ENCODE results near the gene CTAG1A.
"Not testable (repeated sequence)": the region's sequence is repeated elsewhere in the genome, so short reads cannot be mapped to it uniquely, and the experiment has no call there.

CTAG1A gene

DNA sequence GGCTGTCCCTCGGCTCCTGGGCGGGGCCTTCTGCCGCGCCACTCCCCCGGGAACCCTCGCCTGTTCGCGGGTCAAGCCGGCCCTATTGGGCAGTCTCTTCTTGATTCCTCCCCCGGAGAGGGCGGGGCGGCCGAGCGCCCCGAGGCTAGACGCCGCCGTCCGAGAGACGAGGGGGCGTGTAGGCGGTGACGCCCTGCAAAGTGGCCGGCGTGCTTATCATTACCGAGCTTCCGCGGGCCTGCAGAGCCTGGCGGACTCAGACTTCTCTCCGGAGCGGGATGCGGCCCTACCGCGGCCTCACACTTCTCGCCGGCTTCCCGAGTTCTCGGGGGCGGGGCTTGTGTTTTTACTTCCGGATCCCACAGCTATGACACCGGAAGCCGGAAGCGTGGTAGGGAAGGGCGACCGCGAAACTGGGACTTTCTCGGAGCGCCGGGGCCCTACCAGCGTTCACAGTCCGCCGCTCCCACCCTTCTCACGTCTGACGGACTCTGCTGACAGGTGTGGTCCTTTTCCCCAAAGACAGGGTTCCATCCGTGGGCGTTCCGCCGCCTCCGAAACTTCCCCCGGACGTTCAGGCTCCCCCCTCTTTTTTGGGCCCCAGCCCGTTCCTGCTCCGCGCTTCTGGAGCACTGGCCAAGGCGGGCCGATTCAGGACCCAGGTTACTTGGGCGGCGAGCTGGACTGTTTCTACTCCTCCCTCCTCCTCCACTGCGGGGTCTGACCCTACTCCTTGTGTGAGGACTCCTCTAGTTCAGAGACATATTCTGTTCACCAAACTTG is 37.5 kb upstream of the CTAG1A start, which contains the start of gene IKBKG:
Gene IKBKG, plus strand, starts transcription at position 376 of the 783 bp plus-strand sequence. CDS start 4,383 bp downstream, outside the sequence.
- H3K4me3 ChIP-seq (ENCODE audit: low read length, poor library complexity, severe bottlenecking) = peak within 1 kb of the TSS; percentile 87
- no peaks in the 10 kb centered on the region for H3F3A ChIP-seq (ENCODE audit: low read depth)
- no peaks in the 10 kb centered on the region for H4K20me1 ChIP-seq (ENCODE audit: insufficient read depth, low read length, poor library complexity, severe bottlenecking)
- peaks cover 44% of the 10 kb centered on the region for H3K79me2 ChIP-seq (ENCODE audit: insufficient read depth, low read length)
- no peaks in the 10 kb centered on the region for H3K27me3 ChIP-seq (ENCODE audit: insufficient read depth, low read length, poor library complexity, severe bottlenecking)
- peaks cover 35% of the 10 kb centered on the region for H3K4me1 ChIP-seq (ENCODE audit: insufficient read depth, low read length, poor library complexity, severe bottlenecking)
- H2AFZ ChIP-seq (ENCODE audit: low read length) = peak within 1 kb of the TSS; percentile 78
- no peaks in the 10 kb centered on the region for H3K9me3 ChIP-seq (ENCODE audit: insufficient read depth, low read depth, low read length)
- H3K36me3 ChIP-seq (ENCODE audit: insufficient read depth, low read length) = no peaks in the 10 kb centered on the region
- H3K9me2 ChIP-seq (replicated peaks; ENCODE audit: low read depth, low read length) = no peaks in the 10 kb centered on the region
- H3K4me2 ChIP-seq (ENCODE audit: low read depth, low read length, poor library complexity, severe bottlenecking) = peak within 1 kb of the TSS; percentile 95
- H3K9ac ChIP-seq (ENCODE audit: low read depth, low read length, poor library complexity, severe bottlenecking) = peak within 1 kb of the TSS; percentile 91
- TF ChIP-seq, protein P1, sequence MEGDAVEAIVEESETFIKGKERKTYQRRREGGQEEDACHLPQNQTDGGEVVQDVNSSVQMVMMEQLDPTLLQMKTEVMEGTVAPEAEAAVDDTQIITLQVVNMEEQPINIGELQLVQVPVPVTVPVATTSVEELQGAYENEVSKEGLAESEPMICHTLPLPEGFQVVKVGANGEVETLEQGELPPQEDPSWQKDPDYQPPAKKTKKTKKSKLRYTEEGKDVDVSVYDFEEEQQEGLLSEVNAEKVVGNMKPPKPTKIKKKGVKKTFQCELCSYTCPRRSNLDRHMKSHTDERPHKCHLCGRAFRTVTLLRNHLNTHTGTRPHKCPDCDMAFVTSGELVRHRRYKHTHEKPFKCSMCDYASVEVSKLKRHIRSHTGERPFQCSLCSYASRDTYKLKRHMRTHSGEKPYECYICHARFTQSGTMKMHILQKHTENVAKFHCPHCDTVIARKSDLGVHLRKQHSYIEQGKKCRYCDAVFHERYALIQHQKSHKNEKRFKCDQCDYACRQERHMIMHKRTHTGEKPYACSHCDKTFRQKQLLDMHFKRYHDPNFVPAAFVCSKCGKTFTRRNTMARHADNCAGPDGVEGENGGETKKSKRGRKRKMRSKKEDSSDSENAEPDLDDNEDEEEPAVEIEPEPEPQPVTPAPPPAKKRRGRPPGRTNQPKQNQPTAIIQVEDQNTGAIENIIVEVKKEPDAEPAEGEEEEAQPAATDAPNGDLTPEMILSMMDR (conservative IDR thresholded peaks at IDR 0.05; ENCODE audit: low read length) = no peak
- TF ChIP-seq EZH2phosphoT487 (IDR thresholded peaks at IDR 0.05; ENCODE audit: borderline replicate concordance) = no peak

DNA sequence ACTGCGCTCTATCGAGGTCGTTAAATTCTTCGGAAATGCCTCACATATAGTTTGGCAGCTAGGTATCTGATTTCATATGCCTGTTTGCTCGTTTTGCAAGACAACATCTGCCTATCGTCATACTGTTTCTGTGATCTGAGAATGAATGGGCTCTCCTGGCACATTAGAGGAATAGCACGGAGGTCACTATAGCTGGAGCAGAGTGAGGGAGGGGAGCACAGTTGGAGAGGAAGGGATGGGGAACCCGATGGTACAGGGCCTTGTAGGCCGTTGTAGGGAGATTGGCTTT is 37.0 kb upstream of the CTAG1A start:
- no peaks in the 10 kb centered on the region for H3K9me2 ChIP-seq (replicated peaks; ENCODE audit: low read depth, low read length)
- peak overlapping the region; percentile 78; the same call in 1 of the 2 replicates for H2AFZ ChIP-seq (ENCODE audit: low read length)
- no peaks in the 10 kb centered on the region for H3F3A ChIP-seq (ENCODE audit: low read depth)
- peak overlapping the region; percentile 95 for H3K4me2 ChIP-seq (ENCODE audit: low read depth, low read length, poor library complexity, severe bottlenecking)
- TF ChIP-seq EZH2phosphoT487 (IDR thresholded peaks at IDR 0.05; ENCODE audit: borderline replicate concordance) = no peak
- TF ChIP-seq, protein P1 (conservative IDR thresholded peaks at IDR 0.05; ENCODE audit: low read length) = no peak
- peak overlapping the region; percentile 87 for H3K4me3 ChIP-seq (ENCODE audit: low read length, poor library complexity, severe bottlenecking)
- no peaks in the 10 kb centered on the region for H3K9me3 ChIP-seq (ENCODE audit: insufficient read depth, low read depth, low read length)
- H3K79me2 ChIP-seq (ENCODE audit: insufficient read depth, low read length) = peaks cover 44% of the 10 kb centered on the region
- no peaks in the 10 kb centered on the region for H4K20me1 ChIP-seq (ENCODE audit: insufficient read depth, low read length, poor library complexity, severe bottlenecking)
- H3K27me3 ChIP-seq (ENCODE audit: insufficient read depth, low read length, poor library complexity, severe bottlenecking) = no peaks in the 10 kb centered on the region
- H3K9ac ChIP-seq (ENCODE audit: low read depth, low read length, poor library complexity, severe bottlenecking) = peak overlapping the region; percentile 91
- peaks cover 30% of the 10 kb centered on the region for H3K4me1 ChIP-seq (ENCODE audit: insufficient read depth, low read length, poor library complexity, severe bottlenecking)
- H3K36me3 ChIP-seq (ENCODE audit: insufficient read depth, low read length) = no peaks in the 10 kb centered on the region

DNA sequence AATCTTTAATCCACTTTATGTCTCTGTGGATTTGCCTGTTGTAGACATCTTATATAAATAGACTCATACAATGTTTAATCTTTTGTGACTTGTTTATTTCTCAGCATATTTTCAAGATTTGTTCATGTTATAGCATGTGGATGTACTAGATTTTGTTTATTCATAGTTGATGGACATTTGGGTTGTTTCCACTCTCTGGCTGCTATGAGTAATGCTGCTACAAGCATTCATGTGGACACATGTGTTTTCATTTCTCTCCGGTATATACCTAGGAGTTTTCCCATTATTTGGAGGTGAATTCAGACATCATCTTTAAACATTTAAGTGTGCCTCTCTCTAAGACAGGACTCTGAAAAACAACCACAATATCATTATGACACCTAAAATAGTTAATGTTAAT is 35.2 kb upstream of the CTAG1A start:
- Histone ChIP-seq H3K9me3 (ENCODE audit: insufficient read depth, low read depth, low read length) (no peaks in the 10 kb centered on the region), H3F3A (ENCODE audit: low read depth) (no peaks in the 10 kb centered on the region), H3K4me1 (ENCODE audit: insufficient read depth, low read length, poor library complexity, severe bottlenecking) (peaks cover 20% of the 10 kb centered on the region), H3K9me2 (replicated peaks; ENCODE audit: low read depth, low read length) (no peaks in the 10 kb centered on the region), H3K36me3 (ENCODE audit: insufficient read depth, low read length) (peaks cover 4% of the 10 kb centered on the region; the same call in 1 of the 2 replicates), H3K9ac (ENCODE audit: low read depth, low read length, poor library complexity, severe bottlenecking) (no peak overlapping the region), H3K27me3 (ENCODE audit: insufficient read depth, low read length, poor library complexity, severe bottlenecking) (no peaks in the 10 kb centered on the region), H3K4me3 (ENCODE audit: low read length, poor library complexity, severe bottlenecking) (peak overlapping the region; percentile 25), H3K79me2 (ENCODE audit: insufficient read depth, low read length) (peaks cover 41% of the 10 kb centered on the region), H2AFZ (ENCODE audit: low read length) (no peak overlapping the region), H4K20me1 (ENCODE audit: insufficient read depth, low read length, poor library complexity, severe bottlenecking) (no peaks in the 10 kb centered on the region), H3K4me2 (ENCODE audit: low read depth, low read length, poor library complexity, severe bottlenecking) (peak overlapping the region; percentile 95)
- no peak for TF ChIP-seq EZH2phosphoT487 (IDR thresholded peaks at IDR 0.05; ENCODE audit: borderline replicate concordance)
- TF ChIP-seq, protein P1 (conservative IDR thresholded peaks at IDR 0.05; ENCODE audit: low read length) = no peak

DNA sequence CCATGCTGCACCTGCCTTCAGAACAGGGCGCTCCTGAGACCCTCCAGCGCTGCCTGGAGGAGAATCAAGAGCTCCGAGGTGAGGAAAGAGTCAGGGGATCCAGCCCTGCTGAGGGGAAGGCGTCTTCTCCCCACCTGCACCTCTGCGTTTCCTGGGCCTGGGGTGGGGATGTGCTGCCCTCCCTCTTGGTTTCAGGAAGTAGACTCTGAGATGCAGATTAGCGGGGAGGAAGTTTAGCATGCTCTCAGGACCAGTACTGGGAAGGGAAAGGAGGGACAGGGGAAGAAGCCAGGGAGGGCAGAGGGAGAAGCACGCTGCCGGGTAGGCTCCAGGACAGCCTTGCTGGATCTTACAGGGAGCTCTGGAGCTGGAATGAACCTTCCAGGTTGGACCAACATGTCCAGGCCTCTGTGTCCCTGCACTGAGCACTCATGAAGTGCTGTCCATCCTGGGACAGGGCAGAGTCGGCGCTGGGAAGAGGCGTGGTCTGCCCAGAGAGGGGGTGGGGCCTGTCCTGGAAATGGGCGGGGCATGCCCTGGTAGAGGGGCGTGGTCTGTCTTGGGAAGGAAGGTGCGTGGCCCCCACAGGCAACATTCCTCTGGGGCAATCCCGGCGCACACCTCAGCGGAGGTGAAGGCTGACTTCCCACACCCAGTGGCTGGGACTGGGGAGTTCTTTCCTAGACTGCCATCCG is 32.7 kb upstream of the CTAG1A start:
- not testable (repeated sequence) for H3K9me2 ChIP-seq (replicated peaks; ENCODE audit: low read depth, low read length); H2AFZ ChIP-seq (ENCODE audit: low read length); H3K36me3 ChIP-seq (ENCODE audit: insufficient read depth, low read length); H4K20me1 ChIP-seq (ENCODE audit: insufficient read depth, low read length, poor library complexity, severe bottlenecking); H3K4me1 ChIP-seq (ENCODE audit: insufficient read depth, low read length, poor library complexity, severe bottlenecking); H3K4me3 ChIP-seq (ENCODE audit: low read length, poor library complexity, severe bottlenecking); H3K27me3 ChIP-seq (ENCODE audit: insufficient read depth, low read length, poor library complexity, severe bottlenecking); H3K4me2 ChIP-seq (ENCODE audit: low read depth, low read length, poor library complexity, severe bottlenecking); H3K9ac ChIP-seq (ENCODE audit: low read depth, low read length, poor library complexity, severe bottlenecking); H3K9me3 ChIP-seq (ENCODE audit: insufficient read depth, low read depth, low read length); H3F3A ChIP-seq (ENCODE audit: low read depth)
- peaks cover 27% of the 10 kb centered on the region for H3K79me2 ChIP-seq (ENCODE audit: insufficient read depth, low read length)

DNA sequence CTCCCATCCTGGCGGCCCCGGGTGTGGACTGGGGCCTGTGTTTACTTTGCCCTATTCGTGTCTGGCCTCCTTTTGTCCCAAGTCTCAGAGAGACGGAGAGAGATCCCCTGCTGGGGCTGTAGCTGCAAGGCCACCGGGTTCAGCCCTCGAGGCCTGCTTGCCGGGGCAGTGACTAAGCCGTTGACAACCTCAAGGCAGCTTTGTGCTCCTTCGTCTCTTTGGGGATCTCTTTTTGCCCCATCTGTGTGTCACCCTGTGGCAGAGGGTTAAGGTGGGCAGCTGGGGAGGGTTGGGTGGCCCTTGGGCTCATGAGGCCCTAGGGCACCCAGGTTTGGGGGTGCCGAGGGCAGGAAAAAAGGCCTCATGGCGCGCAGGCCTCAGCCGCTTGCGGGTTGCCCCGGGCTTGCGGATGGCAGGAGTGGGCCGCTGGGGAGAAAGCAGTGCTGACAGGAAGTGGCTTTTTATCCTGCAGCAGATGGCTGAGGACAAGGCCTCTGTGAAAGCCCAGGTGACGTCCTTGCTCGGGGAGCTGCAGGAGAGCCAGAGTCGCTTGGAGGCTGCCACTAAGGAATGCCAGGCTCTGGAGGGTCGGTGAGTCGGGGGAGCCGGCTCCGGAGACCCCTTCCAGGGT is 26.8 kb upstream of the CTAG1A start:
- H3K36me3 ChIP-seq (ENCODE audit: insufficient read depth, low read length); H3K9ac ChIP-seq (ENCODE audit: low read depth, low read length, poor library complexity, severe bottlenecking); H3K4me2 ChIP-seq (ENCODE audit: low read depth, low read length, poor library complexity, severe bottlenecking); H3K27me3 ChIP-seq (ENCODE audit: insufficient read depth, low read length, poor library complexity, severe bottlenecking); H4K20me1 ChIP-seq (ENCODE audit: insufficient read depth, low read length, poor library complexity, severe bottlenecking); H3K4me3 ChIP-seq (ENCODE audit: low read length, poor library complexity, severe bottlenecking); H3F3A ChIP-seq (ENCODE audit: low read depth); H3K79me2 ChIP-seq (ENCODE audit: insufficient read depth, low read length); H2AFZ ChIP-seq (ENCODE audit: low read length); H3K9me3 ChIP-seq (ENCODE audit: insufficient read depth, low read depth, low read length); H3K9me2 ChIP-seq (replicated peaks; ENCODE audit: low read depth, low read length); H3K4me1 ChIP-seq (ENCODE audit: insufficient read depth, low read length, poor library complexity, severe bottlenecking): not testable (repeated sequence)
